GM18517 (cell line): ENCODE results near the gene ZNF385D.

ENCODE experiments used
- ATAC-seq: cut with Tn5 transposase; IDR thresholded peaks from one replicate; pipeline ENCODE4 v1.9.1; 2021; ENCODE audit warnings: mild to moderate bottlenecking, moderate library complexity; ENCODE audit not compliant: unreplicated experiment

The ZNF385D gene

DNA sequence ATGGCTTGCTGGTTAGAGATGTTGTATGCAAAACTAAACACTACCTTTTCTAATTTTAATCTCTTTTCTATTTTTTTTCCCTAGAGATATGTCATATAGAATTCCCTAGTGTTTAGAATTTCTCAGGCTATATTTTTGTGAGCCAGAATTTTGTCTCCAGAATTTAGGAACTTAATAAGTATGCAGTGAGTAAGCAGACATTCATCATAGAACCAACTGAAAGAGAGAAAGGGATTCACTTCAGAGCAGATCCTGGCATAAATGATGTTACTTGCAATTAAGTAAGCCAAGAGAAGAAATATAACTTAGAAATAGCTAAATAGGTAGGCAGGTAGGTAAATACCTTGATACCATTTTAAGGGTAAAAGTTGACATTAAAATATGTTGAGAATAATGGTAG lies 288.9 kb downstream of the ZNF385D start:
- ATAC-seq: no peak

DNA sequence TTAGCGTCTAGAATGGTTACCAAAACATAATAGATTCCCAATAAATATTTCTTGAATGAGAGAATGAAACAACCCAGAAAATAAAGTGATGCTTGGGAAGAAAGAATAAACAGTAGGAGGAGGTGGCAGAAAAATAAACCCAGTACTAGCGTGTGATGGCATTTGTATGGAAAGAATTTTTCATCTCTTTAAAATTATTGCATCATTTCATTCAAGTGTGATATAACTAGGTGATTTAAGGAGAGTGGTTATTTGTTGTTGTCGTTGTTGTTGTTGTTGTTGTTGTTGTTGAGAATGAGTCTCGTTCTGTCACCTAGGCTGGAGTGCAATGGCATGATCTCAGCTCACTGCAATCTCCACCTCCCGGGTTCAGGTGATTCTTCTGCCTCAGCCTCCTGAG lies 293.9 kb downstream of the ZNF385D start:
- ATAC-seq: no peak

- no peak for ATAC-seq
These were observed 301.3 kb downstream of the ZNF385D start for GRCh38 chr3:21449738-21450137.

- ATAC-seq: no peak
These were observed 303.4 kb downstream of the ZNF385D start for GRCh38 chr3:21447476-21448151.

DNA sequence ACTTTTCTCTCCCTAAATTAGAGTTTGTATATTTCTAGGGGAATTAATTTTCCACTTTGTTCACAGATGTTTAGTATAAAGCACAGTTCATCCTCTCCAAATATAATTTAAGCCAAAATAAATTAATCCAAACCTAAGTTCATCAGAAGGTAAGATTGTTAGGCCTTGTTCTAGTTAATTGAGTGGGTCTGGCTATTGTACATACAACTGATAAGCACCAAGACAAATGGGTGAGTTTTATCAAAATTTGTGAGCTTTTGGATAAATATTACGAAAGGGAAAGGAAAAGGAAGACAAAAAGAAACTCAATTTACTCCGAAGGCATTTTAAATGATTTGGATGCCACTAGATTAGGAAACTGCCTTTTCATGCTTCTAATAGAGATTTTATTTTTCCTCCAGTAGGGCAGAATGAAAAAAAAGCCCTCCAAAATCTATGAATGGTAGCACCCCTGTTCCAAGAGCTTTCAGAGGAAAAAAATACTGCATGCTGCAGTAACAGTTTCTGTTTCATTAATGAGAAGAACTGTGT lies 304.0 kb downstream of the ZNF385D start:
- no peak for ATAC-seq

GRCh38 chr3:21446027-21446426 lies 305.0 kb downstream of the ZNF385D start:
- ATAC-seq: no peak

DNA sequence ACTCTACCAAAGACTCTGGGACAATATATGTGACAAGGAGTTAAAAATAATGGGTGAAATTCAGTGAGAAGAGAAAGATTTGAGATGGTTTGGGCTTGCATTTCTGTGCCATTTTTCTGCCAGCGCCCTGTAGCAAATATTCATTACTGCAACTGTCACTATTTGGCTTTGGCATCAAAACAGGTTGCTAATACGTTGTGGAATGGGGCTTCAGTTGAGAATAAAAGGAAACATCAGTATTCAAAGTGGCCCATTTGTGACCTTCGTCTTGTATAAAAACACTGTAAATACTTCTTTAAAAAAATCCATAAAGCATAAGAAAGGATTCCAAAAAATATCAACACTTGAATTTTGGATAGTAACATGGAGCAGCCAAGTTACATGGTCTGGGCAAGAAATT lies 309.2 kb downstream of the ZNF385D start:
- ATAC-seq: no peak

DNA sequence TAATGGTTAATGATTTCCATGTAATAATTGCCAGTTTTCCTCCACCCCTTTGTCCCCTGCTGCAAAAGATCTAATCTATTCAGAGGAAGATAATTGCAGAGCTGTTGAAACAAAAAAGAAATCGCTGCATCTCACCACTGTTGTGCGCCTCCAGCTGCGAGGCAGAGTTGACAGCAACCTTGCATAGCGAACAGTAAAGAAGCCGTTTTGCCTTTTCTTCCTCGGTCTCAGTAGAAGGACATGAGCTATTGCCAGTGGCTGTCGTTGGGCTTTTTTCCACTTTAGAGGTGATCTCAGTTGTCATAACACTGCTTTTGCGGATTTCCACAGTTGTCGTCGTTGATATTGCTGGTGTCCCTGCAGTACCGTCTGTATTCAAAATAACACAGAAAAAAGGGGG lies 314.2 kb downstream of the ZNF385D start:
- no peak for ATAC-seq

- no peak for ATAC-seq
These were observed 315.1 kb downstream of the ZNF385D start for GRCh38 chr3:21435871-21436270.

DNA sequence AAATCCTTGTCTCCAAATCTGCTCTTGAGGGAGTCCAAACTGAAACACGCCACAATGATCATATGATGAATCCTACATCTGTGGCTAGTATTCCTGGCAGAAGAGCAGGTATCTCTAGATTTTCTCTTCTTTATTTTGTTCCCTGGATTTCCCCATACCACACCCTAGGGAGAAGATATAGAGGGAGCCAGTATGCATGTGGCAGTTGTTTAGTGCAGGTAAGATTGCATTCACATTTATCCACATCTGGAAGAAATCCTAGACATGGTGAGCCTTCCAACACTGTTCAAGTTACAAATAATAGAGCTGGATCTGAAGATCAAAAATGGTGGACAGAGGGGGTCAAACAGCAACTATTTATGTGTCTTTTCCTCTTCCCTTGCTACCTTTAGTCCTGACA lies 316.7 kb downstream of the ZNF385D start:
- no peak for ATAC-seq

GRCh38 chr3:21433751-21434150 lies 317.3 kb downstream of the ZNF385D start:
- ATAC-seq: no peak

- no peak for ATAC-seq
These were observed 324.1 kb downstream of the ZNF385D start for GRCh38 chr3:21426920-21427319.

- ATAC-seq: no peak
These were observed 325.3 kb downstream of the ZNF385D start for GRCh38 chr3:21425715-21426114.

DNA sequence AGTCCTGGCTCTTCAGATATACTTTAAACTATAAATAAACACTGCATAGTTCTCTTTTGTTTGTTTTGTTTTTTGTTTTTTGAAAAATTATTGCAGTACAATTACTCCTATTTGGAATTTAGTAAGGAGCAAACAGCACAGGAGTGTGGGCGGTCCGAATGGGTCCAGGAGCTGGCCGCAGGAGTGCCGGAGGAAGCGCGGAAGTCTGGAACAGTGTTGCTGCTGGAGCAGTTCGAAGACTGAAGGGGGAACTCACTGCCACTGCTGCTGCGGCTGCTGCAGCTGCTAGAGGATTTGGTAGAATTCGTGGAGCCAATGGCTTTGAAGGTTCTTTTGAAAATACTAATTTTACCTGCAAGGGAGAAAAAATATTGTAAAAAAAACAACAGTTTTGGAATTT lies 329.9 kb downstream of the ZNF385D start:
- ATAC-seq: no peak

DNA sequence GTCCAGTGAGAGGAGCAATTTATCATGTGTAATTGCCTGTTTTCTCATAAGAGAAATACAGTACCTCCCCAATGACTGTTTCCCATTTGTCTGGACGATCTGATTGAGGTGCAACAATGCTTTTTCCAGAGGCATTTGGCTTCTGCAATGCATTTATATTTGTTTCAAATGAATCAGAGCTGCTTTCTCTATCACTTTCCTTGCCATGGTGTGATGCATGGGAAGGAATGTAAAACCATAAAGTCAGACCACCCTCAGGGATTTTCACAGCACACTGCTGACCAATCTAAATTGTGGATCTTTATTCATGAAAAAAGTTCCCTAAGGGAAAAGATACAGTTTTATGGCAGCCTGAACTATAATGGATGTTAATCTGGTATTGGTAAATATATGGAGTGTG lies 333.0 kb downstream of the ZNF385D start:
- ATAC-seq: no peak

- ATAC-seq: no peak
These were observed 336.5 kb downstream of the ZNF385D start for GRCh38 chr3:21414506-21414905.

- no peak for ATAC-seq
These were observed 340.0 kb downstream of the ZNF385D start for GRCh38 chr3:21411058-21411457.

GRCh38 chr3:21409401-21409800 lies 341.6 kb downstream of the ZNF385D start:
- no peak for ATAC-seq

- no peak for ATAC-seq
These were observed 343.3 kb downstream of the ZNF385D start for GRCh38 chr3:21407743-21408142.

DNA sequence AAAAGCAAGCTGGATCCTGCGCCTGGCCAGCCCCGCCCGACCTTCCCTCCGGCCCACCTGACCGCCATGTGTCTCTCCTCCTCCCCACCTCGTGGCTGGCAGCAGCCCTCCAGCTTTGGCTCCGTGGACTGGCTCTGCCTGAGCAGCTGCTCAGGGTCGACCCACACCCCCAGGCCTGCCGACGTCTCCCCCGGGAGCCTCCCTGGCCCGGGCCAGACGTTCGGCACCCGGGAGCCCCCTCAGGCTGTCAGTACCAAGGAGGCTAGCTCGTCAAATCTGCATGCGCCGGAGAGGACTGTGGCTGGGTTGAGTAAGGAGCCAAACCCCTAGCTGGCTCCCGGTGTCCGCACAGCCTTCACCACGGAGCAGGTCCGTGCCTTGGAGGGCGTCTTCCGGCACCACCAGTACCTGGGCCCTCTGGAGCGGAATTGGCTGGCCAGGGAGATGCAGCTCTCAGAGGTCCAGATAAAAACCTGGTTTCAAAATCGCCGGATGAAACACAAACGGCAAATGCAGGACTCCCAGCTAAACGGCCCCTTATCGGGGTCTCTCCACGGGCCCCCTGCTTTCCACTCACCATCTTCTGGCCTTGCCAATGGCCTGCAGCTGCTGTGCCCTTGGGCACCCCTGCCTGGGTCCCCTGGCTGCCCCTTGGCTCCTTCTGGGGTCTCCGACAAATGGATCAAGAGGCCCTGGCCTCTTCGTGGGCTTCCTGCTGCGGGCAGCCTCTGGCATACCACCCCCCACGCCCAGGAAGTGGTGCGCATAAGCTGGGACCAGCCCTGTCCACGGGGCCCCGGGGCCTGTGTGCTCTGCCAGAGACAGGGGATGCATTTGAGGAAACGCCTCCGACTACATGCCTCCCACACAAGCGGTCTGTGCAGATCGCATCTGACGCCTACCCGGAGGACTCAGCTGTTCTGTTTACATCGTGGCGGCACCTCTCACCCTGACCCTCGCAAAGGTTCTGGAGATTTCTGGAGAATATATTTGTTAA lies 345.0 kb downstream of the ZNF385D start:
- no peak for ATAC-seq

DNA sequence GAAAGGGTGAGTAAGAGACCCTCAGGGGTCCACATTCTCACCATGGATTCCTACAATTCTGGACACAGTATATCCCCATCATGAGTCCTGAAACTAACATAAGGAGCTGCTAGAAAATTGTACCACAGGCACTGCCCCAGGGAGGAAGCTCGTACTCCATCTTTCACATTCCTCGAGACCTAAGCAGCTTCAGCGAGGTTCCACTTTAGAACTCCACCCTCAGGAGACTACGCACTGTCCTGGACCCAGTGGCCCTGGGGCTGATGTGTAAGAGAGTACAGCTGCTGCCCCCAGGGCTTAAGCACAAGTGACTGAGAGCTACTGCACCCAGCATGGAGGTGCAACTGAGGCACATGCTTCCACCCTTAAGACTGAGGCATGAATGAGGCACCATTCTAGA lies 352.5 kb downstream of the ZNF385D start:
- no peak for ATAC-seq
